SK-N-MC (cell line): ENCODE results near the gene MAPK8IP3.

Source experiments
- EZH2 ChIP-seq: fragments of 200-600 bp; sonication (generic); IDR thresholded peaks from one replicate; pipeline ENCODE4 v1.6.1; 2017; ENCODE audit warnings: antibody characterized with exemption
- POLR2AphosphoS5 ChIP-seq: IDR thresholded peaks from 2 replicates; pipeline ENCODE4 v1.6.1; 2012; ENCODE audit warnings: mild to moderate bottlenecking, low read depth, low read length, borderline replicate concordance

DNA sequence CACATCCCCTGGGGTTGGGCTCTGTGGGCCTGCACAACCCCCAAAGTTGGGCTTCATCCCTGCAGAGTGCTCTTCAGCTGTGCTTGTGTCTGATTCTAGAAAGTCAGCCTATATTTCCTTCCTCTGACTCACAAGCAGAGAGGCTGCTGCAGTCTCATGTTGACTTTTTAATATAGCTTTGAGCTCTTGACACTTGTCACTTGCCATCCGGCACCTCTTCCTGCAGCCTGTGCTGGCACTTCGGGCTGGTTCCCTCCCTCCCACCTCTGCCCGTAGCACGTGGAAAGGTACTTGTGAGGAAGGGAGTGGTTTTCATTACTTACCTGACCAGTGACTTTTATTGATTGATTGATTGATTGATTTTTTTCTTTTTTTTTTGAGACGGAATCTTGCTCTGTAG lies 47.0 kb upstream of the MAPK8IP3 start:
- TF ChIP-seq POLR2AphosphoS5 = no peak
- no peak for TF ChIP-seq EZH2
